M059J (cell line): ENCODE data around the gene VIPAS39. TPM values are rescaled to one million over a fixed set of nuclear protein-coding genes. Genes with fewer than 3 reads are reported as not detected.
"Not testable (repeated sequence)": the region's sequence is repeated elsewhere in the genome, so short reads cannot be mapped to it uniquely, and the experiment has no call there.

Experiments used
- DNase-seq: peaks from one replicate; pipeline ENCODE4 v3.0.0-alpha.2; 2012; ENCODE audit warnings: low read depth
- total RNA-seq: library from RNA; depleted of rRNA; stranded (reverse); fragments of >200 nt; shearing (Covaris generic); gene quantifications from 2 replicates; pipeline ENCODE4 v1.2.3, GENCODE V29; 2014

Gene VIPAS39
- total RNA-seq, 1 experiment from 2014 or later, result 21.3 TPM

DNA sequence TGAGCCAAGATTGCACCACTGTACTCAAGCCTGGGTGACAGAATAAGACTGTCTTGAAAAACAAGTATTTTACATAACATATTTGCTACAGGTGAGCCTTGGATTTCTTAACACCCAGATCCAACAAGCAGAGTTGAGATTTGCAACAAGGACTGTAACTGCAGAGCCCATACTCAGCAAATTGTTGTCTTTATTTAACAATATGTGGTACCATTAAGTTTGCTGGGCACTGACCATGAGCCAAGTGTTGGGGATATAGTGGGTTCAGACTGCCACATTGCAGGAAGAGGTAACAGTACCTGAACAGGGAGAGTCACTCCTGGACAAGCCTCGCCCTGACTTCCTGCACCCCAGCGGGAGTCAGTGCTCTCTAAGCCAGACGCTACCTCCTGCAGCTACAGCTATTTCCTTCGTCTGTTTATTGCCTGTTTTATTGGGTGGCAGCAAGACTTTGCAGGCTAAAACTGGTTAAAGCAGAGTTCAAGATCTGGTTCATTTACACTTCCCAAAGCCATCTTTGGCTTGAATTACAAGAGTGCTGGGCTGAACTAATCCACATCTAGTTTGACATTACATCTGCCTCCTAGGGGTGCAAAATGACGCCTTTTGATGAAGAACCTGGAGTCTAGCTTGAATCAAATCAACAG lies 12.9 kb upstream of the VIPAS39 start:
- DNase-seq, result no peak

DNA sequence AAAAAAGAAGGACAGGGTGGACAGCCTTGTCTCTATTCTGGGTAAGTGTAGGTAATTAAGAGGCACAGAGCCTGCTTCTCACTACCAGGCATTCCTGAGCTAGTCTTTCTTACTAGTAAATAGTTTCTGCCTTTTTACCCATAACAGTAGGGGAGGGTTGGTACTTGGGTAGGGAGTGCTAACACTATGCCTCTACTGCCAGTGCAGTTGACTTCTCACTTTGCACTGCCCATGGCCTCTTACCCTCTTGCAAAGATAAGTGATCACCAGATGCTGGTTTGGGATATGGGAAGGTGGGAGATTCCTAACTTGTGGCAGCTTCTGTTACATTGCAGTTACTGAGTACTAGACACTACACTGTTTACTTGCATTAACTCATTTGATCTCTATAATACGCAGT lies 12.1 kb upstream of the VIPAS39 start:
- DNase-seq, result no peak

DNA sequence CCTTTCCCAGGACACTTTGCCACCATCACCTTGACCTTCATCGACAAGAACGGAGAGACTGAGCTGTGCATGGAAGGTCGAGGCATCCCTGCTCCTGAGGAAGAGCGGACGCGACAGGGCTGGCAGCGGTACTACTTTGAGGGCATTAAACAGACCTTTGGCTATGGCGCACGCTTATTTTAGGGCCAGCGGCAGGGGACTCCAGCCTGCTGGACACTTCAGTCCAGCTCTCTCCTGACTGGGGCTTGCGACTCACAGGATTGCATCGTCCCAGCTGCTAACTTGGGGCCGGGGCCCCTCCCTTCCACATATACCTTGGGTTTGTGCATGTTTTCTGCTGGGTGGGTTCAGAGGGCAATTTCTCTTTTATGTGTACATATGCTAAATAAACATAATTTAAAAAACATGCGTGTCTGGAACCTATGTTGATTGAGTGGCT lies 11.7 kb upstream of the VIPAS39 start:
- no peak for DNase-seq

DNA sequence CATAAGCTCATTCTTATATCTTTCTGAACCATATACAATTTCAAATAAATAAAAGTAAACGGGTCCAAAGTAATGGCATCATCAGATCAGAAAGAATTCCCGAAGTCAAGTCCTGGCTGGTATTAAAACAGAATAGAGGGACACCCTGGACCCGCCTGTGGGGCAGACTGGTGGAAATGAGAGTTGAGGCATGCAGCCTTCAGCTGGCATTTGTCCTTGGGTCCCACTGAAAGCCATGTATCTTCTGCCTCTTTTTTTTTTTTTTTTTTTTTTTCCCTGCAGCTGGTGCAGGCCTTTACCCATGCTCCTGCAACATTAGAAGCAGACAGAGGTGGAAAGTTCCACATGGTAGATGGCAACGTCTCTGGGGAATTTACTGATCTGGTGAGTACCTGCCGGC lies 10.4 kb upstream of the VIPAS39 start:
- DNase-seq, result no peak

DNA sequence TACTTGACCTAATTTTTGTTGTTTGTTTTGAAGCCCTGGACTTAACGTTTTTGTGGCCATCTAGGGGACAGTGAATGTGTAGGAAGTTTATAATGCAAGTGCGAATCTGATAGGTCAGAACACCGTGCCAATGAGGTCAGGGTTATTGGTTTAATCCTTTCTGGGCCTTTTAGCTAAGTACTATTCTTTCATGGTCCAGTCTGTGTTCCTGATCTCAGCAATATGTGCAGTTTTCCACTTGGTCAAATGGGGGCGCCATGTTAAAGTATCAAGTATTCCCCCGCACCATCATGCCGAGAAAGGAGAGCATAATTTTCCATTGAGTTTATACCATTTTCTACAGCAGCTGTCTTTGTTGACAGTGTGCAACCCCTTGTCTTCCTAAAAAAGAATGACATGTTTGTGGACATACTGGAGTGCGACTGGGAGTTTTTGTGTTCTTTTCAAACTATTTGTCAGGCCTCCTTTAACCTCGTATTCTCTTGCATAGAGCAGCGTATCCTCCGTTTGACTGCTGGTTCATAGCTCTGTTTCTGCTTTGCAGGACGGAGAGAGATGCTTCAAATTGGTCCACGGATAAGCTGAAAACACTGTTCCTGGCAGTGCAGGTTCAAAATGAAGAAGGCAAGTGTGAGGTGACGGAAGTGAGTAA lies 1.8 kb upstream of the VIPAS39 start:
- peak; percentile 58 for DNase-seq

DNA sequence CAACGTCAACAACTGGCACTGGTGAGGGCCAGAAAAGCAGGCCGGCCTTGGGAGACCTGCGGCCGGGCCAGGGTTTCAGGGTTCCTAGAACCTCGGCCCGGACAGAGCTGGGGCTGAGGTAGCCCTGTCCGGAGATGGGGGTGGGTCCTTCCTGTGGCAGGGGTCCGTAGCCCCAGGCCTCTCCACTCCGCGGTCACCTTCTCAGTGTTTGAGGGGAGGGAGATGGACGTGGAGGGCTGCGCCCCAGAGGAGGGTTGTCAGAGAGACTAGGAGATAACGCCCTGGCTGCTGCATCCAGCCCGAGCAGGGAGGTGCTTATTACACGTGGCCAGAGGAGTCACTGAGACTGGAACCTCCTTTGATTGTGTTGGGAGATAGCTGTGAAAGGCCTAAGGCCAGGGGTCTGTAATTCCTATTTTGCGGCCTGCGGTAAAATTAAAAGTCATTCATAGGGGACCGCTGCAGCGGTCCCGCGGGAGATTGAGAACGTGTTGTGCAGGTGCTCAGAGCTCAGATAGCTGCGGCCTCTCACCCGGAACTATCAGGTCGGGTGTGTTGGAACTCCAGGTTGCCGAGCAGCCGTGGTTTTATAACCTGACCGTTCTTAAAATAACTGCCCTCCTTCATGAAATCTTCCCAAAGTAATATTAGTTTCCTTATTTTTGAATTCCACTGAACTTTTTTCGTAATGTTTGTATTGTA lies 999 bp upstream of the VIPAS39 start:
- DNase-seq, result peak; percentile 49

DNA sequence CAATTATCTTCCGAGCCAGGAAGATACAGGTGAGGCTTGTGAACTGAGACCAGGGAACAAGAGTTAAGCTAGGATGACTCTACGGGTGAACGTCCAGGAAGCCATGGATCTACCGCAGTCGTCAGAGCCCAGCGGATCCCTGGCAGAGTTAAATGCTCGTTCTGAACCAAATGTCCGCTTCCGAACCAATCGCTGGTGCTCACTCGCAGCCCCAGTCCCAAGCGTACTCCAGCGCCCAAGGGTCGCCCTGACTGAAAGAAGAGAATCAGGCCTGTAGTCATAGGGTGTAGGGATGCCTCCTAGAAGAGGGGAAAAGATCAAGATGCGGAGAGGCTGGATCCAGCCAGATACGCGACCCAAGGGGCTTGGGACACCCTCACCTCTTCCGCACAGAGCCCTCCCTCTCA lies 283 bp downstream of the VIPAS39 start:
- DNase-seq, result no peak

DNA sequence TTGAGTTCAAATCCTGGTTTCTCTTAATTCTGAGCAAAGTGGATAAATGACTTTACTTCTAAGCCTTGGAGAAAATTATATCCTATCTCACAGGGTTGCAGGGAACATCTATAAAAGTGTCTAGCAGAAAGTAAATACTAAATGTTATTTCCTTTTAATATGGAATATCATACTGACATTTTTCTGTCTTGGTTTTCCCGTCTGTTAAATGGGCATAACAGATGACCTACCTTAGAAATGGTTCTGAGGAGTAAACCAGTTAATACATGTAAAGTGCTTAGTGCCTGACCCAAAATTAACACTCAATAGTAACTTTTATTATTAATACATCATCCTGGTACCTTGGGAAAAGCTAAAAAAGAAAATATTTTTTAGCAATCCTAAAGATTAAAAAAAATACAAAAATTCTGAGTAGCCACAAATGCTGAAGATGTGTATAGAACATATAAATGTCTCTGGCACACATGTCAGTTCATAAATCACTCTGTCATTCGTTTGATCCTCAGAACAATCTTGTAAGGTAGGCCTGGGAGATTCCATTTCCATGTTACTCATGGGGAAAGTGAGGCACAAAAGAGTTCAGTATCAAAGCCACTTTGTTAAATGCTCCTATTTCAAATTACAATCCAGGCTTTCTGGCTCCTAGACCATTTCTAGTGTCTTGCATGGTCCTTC lies 1.3 kb downstream of the VIPAS39 start:
- DNase-seq, result no peak

DNA sequence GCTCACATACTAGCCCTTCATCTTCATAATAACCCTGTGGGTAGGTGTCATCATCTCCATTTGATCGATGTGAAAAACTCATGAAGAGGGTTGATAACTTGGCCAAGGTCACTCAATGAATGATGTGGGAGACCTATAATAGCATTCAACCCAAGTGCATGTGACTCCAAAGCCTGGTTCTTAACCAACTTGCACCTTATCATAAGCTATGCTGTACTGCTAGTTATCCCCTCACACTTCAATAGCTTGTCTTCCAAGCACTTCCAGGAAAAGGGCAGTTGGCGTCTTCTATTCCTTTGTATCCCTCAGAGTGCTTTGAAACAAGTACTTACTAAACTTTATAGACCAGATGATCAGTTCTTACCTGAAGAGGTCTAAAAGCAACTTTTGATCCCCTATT lies 15.2 kb downstream of the VIPAS39 start:
- DNase-seq, result no peak

DNA sequence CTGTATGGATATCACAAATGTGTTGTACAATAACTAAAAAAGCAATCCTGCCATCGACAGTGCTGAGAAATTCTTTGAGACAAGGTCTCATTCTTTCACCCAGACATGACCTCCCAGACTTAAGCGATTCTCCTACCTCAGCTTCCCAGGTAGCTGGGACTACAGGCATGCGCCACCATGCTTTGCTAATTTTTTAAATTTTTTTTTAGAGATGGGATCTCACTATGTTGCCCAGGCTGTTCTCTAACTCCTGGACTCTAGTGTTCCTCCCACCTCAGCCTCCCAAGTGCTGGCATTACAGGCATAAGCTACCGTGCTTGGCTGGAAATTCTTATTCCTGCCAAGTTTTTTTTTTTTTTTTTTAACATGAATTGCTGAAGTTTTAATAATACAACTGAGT lies 17.5 kb downstream of the VIPAS39 start:
- DNase-seq, result no peak

DNA sequence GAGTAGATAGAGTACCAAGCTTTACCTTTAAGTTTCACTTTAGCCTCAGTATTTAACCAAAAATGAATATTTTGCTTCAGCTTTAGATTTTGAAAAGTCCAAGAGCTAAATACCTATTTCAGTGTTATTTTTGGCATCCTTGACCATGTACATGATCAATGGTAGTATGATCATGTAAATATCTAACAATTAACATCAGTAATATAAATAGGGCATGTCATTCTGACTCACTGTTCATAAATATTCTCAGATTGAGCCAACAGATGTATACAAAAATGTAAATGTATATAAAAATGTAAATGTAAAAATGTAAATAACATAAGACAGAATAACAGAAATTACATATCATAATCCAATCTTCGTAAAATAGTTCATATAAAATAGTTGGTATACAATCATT lies 18.8 kb downstream of the VIPAS39 start:
- DNase-seq, result no peak

DNA sequence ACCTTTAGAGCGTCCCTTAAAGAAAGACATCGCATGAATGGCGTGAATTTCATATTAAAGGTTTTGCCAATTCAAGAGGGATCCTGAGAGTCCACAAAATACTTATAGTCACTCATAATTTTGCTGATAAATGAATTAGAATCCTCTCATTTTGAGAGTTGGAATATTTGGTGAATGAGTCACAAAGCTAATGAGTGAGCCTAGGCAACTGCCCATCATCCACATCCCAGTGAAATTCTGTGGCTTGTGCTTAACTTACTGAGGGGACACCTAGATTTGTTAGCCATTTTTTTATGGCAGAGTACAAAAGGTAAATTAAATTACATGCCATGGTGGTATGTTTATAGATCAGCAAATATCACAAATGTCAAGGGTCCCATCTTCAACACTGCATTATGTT lies 21.4 kb downstream of the VIPAS39 start:
- peak; percentile 39 for DNase-seq

DNA sequence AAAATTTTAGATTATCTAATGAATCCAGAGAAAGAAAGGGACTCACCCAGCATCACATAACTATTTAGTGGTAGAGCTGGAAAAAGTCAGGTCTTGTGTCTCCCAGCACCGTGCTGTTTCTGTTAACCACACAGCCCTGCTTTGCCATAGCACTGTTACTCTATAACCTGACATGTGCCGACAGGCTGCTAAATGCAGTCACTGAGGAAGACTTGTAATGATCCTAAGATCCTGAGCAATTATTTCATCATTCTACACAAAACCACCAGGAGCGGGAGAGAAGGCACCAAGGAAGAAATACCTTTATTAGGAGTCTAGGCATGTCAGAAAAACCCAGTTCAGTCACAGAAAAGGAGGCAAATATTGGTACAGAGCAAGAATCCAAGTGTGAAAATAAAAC lies 31.0 kb downstream of the VIPAS39 start:
- no peak for DNase-seq

DNA sequence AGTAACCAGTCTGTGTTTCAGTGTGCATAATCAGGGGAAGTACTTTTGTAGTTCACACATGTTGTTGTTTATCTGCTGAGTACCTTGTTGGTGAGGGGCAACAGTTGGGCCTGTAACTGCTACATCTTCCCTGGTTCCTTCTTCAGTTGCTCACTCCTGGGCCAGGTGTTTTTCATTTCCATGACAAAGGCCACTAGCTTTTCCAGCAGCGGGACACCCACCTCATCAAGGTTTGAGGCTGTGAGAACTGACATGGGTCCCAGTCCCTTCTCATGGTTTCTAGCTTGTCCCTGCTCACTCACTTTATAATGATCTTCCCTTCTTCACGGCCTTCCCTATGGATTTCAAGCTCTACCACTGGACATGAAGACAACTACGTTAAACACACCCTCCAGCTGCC lies 32.5 kb downstream of the VIPAS39 start:
- no peak for DNase-seq

DNA sequence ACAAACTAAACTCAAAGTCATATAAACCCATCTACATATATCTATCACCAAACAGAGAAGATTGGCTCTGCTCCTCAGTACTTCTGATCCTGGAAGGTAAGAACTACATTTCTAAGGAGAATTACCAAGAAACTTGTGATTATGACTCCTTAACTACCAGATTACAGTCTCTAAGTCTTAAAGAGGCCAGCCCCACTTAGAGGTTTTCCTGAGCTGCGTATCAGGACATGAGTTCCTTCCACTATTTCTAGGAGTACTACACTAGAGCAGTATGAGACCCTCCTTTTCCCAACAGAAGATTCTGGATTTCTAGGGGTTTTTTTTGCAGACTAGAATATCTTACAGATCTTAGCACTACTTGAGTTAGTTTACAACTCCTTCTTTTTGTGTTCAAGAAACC lies 34.0 kb downstream of the VIPAS39 start, which contains the start of gene NOXRED1:
Gene NOXRED1, minus strand, starts transcription at position 101 of the 400 bp plus-strand sequence. CDS start 634 bp downstream, outside the sequence.
- no peak for DNase-seq

DNA sequence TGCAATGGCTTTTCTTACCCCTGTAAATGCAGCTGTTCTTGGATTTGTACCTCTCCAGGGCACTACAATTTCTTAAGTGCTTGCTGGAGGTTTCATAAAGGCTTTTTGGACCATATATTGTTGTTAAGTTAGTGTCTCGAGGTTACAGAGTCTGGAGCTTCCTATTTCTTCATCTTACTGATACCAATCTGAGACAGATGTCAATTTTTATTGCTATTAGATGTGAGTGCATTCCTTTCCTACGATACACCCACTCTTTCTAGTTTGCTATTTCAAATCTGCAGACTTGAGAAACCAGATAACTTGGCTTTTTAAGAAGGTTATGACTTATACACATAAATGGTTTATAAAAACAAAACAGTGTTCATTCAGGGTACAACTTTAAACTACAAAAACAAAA lies 36.2 kb downstream of the VIPAS39 start:
- DNase-seq, result no peak

DNA sequence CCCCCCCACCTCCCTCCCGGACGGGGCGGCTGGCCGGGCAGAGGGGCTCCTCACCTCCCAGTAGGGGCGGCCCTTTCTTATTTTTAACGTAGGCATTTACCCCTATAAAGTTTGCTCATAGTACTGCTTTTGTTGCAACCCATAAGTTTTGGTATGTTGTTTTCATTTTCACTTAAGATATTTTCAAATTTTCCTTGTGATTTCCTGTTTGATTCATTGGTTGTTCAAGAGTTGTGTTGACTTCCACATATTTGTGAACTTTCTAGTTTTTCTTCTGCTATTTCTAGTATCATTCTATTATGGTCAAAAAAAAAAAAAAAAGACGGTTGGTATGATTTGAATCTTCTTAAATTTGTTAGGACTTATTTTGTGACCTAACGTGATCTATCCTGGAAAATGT lies 40.6 kb downstream of the VIPAS39 start:
- DNase-seq, result no peak

DNA sequence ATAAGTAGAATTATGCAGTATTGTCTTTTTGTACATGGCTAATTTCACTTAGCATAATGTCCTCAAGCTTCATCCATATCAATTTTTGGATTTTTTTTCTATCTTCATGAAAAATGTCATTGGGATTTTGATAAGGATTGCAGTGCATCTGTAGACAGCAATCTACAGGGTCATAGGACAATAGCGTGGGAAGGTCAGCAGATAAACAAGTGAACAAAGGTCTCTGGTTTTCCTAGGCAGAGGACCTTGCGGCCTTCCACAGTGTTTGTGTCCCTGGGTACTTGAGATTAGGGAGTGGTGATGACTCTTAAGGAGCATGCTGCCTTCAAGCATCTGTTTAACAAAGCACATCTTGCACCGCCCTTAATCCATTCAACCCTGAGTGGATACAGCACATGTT lies 41.3 kb downstream of the VIPAS39 start:
- not testable (repeated sequence) for DNase-seq

DNA sequence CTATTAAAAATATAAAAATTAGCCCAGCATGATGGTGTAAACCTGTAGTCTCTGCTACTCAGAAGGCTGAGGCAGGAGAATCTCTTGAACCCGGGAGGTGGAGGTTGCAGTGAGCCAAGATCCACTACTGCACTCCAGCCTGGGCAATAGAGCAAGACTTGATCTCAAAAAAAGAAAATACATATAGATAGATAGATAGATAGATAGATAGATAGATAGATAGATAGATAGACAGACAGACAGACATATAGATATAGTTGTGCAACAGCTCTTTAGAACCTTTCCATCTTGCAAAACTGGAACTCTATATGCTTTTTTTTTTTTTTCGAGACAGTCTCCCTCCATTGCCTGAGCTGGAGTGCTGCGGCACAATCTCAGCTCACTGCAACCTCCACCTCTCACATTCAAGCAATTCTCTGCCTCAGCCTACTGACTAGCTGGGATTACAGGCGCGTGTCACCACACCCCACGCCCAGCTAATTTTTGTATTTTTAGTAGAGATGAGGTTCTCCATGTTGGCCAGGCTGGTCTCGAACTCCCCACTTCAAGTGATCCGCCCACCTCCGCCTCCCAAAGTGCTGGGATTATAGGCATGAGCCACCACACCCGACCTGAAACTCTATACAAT lies 41.9 kb downstream of the VIPAS39 start:
- not testable (repeated sequence) for DNase-seq

DNA sequence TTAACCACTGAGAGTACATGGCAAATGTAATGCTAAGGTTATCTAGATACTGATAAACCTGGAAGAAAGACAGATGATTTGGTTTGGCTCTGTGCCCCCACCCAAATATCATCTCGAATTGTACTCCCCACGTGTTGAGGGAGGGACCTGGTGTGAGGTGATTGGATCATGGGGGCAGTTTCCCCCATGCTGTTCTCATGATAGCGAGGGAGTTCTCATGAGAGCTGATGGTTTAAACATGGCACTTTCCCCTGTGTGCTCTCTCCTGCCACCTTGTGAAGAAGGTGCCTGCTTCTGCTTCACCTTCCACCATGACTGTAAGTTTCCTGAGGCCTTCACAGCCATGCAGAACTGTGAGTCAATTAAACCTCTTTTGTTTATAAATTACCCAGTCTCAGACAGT lies 48.3 kb downstream of the VIPAS39 start:
- DNase-seq, result peak; percentile 16

DNA sequence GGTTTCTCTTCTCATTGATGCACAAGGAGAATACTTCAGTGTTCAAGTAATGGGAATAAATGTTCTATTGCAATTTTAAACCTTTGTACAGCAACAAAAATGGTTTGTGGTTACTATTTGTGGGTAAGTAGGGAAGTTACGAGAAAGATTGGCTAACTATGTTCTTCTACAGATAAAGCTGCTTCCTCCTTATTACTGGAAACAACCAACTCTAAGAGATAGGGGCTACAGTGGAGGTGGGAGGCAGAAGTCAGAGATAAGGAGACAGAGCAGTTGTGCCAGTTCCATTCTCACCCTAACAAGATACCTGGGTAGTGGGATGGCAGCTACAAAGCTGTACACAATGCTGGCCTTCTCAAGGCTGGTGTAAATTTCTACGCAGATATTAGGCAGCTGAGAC lies 50.2 kb downstream of the VIPAS39 start:
- no peak for DNase-seq

DNA sequence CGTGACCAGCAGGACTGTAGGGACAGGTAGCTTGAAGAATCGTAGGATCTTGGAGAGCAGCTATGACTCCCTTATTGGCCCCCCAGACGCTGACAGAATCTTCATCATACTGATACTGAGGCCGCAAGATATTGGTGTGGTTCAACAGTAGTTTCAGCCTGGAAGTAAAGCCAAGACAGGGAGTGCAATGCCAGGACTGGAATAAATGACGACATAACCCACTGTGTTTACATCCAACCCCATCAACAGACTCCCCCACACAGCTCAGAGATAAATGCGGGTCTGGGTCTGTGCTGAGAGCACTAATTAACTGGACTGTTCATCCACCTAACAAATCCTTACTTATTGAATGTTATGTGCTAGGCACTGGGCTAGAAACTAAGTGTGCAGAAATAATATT lies 50.7 kb downstream of the VIPAS39 start:
- DNase-seq, result no peak
